K562 (cell line): Measurements from ENCODE around the gene ARID3A. TPM values are rescaled to one million over a fixed set of nuclear protein-coding genes. Genes with fewer than 3 reads are reported as not detected.

Source experiments
- ATAC-seq: fragments of 200-7000 bp; cut with Tn5 transposase; 3 replicates; pipeline ENCODE4 v1.9.1; 2020; ENCODE audit warnings: moderate library complexity
- BruUV-seq: library from RNA; stranded (reverse); fragments of 400-500 nt; replicated peaks from 2 replicates; lab custom pipeline; 2021; lab: Mats Ljungman, UMichigan
- CTCF ChIA-PET: fragments of 300-600 bp; formaldehyde crosslinking; extraction: SDS; loops from one replicate; lab custom pipeline; 2021; ENCODE audit warnings: low intra/inter-chr PET ratio; lab: Yijun Ruan, JAX
- POLR2A ChIA-PET: fragments of 300-600, 350-650 bp; sonication (Branson Sonifier 250); formaldehyde crosslinking; extraction: SDS; loops from one replicate; lab custom pipeline; 2021; ENCODE audit warnings: antibody characterized with exemption, inconsistent platforms; lab: Yijun Ruan, JAX
- DNase-seq, 4 experiments: peaks; one replicate each; pipeline versions ENCODE4 v3.0.0 to v3.0.0-alpha.2; 2011 to 2018; ENCODE audit warnings: low spot score in 3 of 4, mixed read lengths in 3 of 4; ENCODE audit errors: extremely low read depth in 1 of 4
- FAIRE-seq: peaks from 2 replicates; lab custom pipeline; 2011; peaks lifted over from hg19 to GRCh38; lab: Jason Lieb, UNC
- H2AFZ ChIP-seq: 2 replicates; pipeline ENCODE4 v1.6.0; 2011; ENCODE audit warnings: low read depth, low read length, control low read depth, inconsistent platforms
- H3K27ac ChIP-seq: fragments of 200-600 bp; 3 replicates; pipeline ENCODE4 v1.8.0; 2011; ENCODE audit warnings: low read depth, mild to moderate bottlenecking, control low read depth, inconsistent platforms, low read length, moderate library complexity, mixed read lengths; ENCODE audit errors: extremely low read depth
- H3K27me3 ChIP-seq, 2 experiments: fragments of 300-600 bp in 1 of 2; 2 replicates in 1 of 2; 3 replicates in 1 of 2; pipeline versions ENCODE4 v1.6.0 to v1.8.0; 2011; ENCODE audit warnings: inconsistent platforms in 2 of 2, low read length in 2 of 2, mild to moderate bottlenecking in 1 of 2, mixed read lengths in 1 of 2, moderate library complexity in 1 of 2; ENCODE audit not compliant: control insufficient read depth in 2 of 2, insufficient read depth in 2 of 2
- H3K36me3 ChIP-seq: fragments of 300-600 bp; 3 replicates; pipeline ENCODE4 v1.8.0; 2011; ENCODE audit warnings: mild to moderate bottlenecking, low read length, inconsistent platforms; ENCODE audit not compliant: control insufficient read depth, insufficient read depth
- H3K4me1 ChIP-seq, 2 experiments: fragments of 200-600 bp in 1 of 2; replicated peaks in 1 of 2; 2 replicates in 1 of 2; 3 replicates in 1 of 2; pipeline versions ENCODE4 v1.5.1 to v1.8.0; 2011; ENCODE audit warnings: inconsistent platforms in 2 of 2, low read length in 2 of 2, mild to moderate bottlenecking in 1 of 2, mixed read lengths in 1 of 2, moderate library complexity in 1 of 2; ENCODE audit not compliant: control insufficient read depth in 2 of 2, insufficient read depth in 2 of 2
- H3K4me2 ChIP-seq: 2 replicates; pipeline ENCODE4 v1.6.1; 2011; ENCODE audit warnings: low read length, control low read depth, inconsistent platforms, mixed read lengths; ENCODE audit not compliant: insufficient read depth
- H3K4me3 ChIP-seq: fragments of 200-600 bp; sonication (generic), shearing (Covaris generic); 2 replicates; pipeline ENCODE4 v1.5.1; 2016; ENCODE audit warnings: control low read depth, inconsistent platforms
- H3K79me2 ChIP-seq: fragments of 200-600 bp; 3 replicates; pipeline ENCODE4 v1.8.0; 2011; ENCODE audit warnings: low read length, inconsistent platforms; ENCODE audit not compliant: control insufficient read depth, insufficient read depth
- H3K9ac ChIP-seq, 2 experiments: 2 replicates each; pipeline versions ENCODE4 v1.6.0 to v1.6.1; 2011; ENCODE audit warnings: low read depth in 2 of 2, low read length in 2 of 2, control low read depth in 1 of 2, inconsistent platforms in 1 of 2, mild to moderate bottlenecking in 1 of 2, mixed read lengths in 1 of 2; ENCODE audit not compliant: insufficient read depth in 1 of 2
- H3K9me1 ChIP-seq: one replicate; pipeline ENCODE4 v1.6.0; 2011; ENCODE audit warnings: inconsistent platforms, mild to moderate bottlenecking, low read length, moderate library complexity; ENCODE audit not compliant: control insufficient read depth, insufficient read depth
- H3K9me3 ChIP-seq: replicated peaks from 2 replicates; pipeline ENCODE4 v1.5.1; 2011; ENCODE audit warnings: low read depth, low read length, inconsistent platforms; ENCODE audit not compliant: control insufficient read depth, insufficient read depth
- H4K20me1 ChIP-seq: replicated peaks from 2 replicates; pipeline ENCODE4 v1.6.1; 2011; ENCODE audit warnings: low read length, inconsistent platforms, mixed read lengths; ENCODE audit not compliant: control insufficient read depth, insufficient read depth
- ARHGAP35 ChIP-seq: fragments of 450-650 bp; IDR thresholded peaks from 2 replicates; pipeline ENCODE4 v1.6.1; 2018; ENCODE audit not compliant: partially characterized antibody
- BRD4 ChIP-seq: fragments of 200-600 bp; sonication (generic); IDR thresholded peaks from 2 replicates; pipeline ENCODE4 v1.6.1; 2017; ENCODE audit warnings: inconsistent platforms
- CBFA2T3 ChIP-seq: fragments of 450-650 bp; IDR thresholded peaks from 2 replicates; pipeline ENCODE4 v1.6.1; 2017
- POLR2G ChIP-seq: fragments of 200-400 bp; formaldehyde crosslinking; IDR thresholded peaks from 2 replicates; pipeline ENCODE4 v1.6.1; 2017; ENCODE audit warnings: low read depth, mild to moderate bottlenecking, antibody characterized with exemption, low read length, moderate library complexity
- RFX7 ChIP-seq: fragments of 250-450 bp; sonication (Bioruptor Pico); IDR thresholded peaks from 2 replicates; pipeline ENCODE4 v1.5.1; 2021; ENCODE audit warnings: mild to moderate bottlenecking
- ZBTB33 ChIP-seq: sonication (generic); formaldehyde crosslinking; IDR thresholded peaks from 2 replicates; pipeline ENCODE4 v1.8.1; 2023; ENCODE audit warnings: mild to moderate bottlenecking, missing genetic modification reagents
- WGBS: fragments of 100-300 bp; shearing (Covaris generic); methylation state at CpG from one replicate; pipeline ENCODE4 v1.1.6; 2016; ENCODE audit warnings: low coverage, mixed read lengths; ENCODE audit not compliant: insufficient coverage; ENCODE audit errors: missing lambda C conversion rate; 5-methylcytosine and 5-hydroxymethylcytosine counted together
- in situ Hi-C: fragments of 300-500 bp; cut with MboI; formaldehyde crosslinking; loops from 4 replicates; pipeline ENCODE4 v1.15.0; 2018; ENCODE audit warnings: inconsistent platforms, mixed read lengths
- intact Hi-C: fragments of 100-400 bp; cut with micrococcal nuclease; formaldehyde crosslinking; loops from 2 replicates; pipeline ENCODE4 v1.14.2; 2022
- polyA plus RNA-seq, 8 experiments: library from polyadenylated mRNA; depleted of rRNA in 4 of 8; stranded (reverse) in 5 of 8; unstranded in 3 of 8; fragments of >200 nt; fragmentation: Nextera tagmentation in 2 of 8; fragmentation: Illumina TruSeq in 1 of 8; extraction: Ambion mirVana in 2 of 8; extraction: Trizol in 1 of 8; gene quantifications; 2 replicates each; pipeline versions ENCODE4 v1.2.1 to v1.2.3, GENCODE V29; 2011 to 2014; ENCODE audit warnings: inconsistent platforms in 1 of 8, missing spikeins in 1 of 8
- total RNA-seq, 7 experiments: library from RNA; depleted of rRNA in 6 of 7; stranded (reverse); fragments of >200 nt in 6 of 7; fragmentation: Illumina TruSeq in 2 of 7; extraction: Trizol in 2 of 7; gene quantifications; 2 replicates each; pipeline versions ENCODE4 v1.2.1 to v1.2.3, GENCODE V29; 2011 to 2021; ENCODE audit warnings: low replicate concordance in 1 of 7

The ARID3A gene
- total and polyA plus RNA-seq, 9 of the 15 experiments (the other 6 are each of a cell fraction or from before 2014, with no cell fraction given) = 1.4 to 118 (median 31.2) TPM

DNA sequence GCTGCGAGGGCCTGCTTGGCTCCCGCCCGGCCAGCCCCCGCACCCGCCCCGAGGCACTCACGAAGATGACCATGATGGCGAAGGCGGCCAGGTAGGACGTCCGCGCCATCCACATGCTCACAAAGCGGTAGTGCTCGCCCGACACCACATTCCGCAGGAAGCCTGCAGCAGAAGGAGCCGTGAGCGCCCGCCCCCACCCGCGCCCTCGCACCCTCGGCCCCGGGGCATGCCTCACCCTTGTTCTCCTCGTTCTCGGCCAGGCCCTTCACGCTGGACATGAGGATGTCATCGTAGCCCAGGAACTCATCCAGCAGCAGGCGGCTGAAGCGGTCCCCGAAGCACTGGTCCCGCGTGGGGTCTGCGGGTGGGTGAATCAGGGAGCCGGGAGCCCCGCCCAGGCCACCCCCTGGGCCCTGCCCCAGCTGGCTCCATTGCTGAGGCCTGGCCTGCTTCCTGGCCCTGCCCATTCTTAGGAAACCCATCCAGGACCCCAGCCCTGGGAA, 86.0 kb downstream of the ARID3A start:
- peaks cover 77% of the 10 kb centered on the region; the same call in 2 of the 3 replicates for H3K36me3 ChIP-seq
- ATAC-seq (no peak), DNase-seq (no peak), FAIRE-seq (no peak)
- no peaks in the 10 kb centered on the region for H3K27me3 ChIP-seq
- peaks cover 38% of the 10 kb centered on the region for H3K79me2 ChIP-seq
- H4K20me1 ChIP-seq = peaks cover 16% of the 10 kb centered on the region
- intact Hi-C loops (no loop called here), in situ Hi-C loops (no loop called here)
- over 99% methylated on average over 21 of the region's 36 CpGs for WGBS
- no peak overlapping the region for H3K27ac ChIP-seq
- POLR2A ChIA-PET = no interaction called here
- H3K9ac ChIP-seq = no peak overlapping the region
- no peaks in the 10 kb centered on the region for H3K9me3 ChIP-seq
- H2AFZ ChIP-seq = no peak overlapping the region
- peaks cover 3 to 88% of the 10 kb centered on the region in 2 experiments for H3K4me1 ChIP-seq
- no peak overlapping the region for H3K4me3 ChIP-seq
- no peak overlapping the region for H3K4me2 ChIP-seq
- BruUV-seq = no TSS peak
- CTCF ChIA-PET = no interaction called here
- TF ChIP-seq CBFA2T3 (no peak), ARHGAP35 (no peak), ZBTB33 (peak; percentile 34; the same call in 1 of the 2 replicates), RFX7 (CRISPR knock-in tag) (no peak), POLR2G (peak; percentile 18), BRD4 (no peak)
- H3K9me1 ChIP-seq = peaks cover 3% of the 10 kb centered on the region
